HG02623 (cell line): Measurements from ENCODE around the gene F12.
A peak's percentile ranks its signal among the peaks of the same experiment; 100 is the strongest.

Experiments used
- ATAC-seq: cut with Tn5 transposase; IDR thresholded peaks from one replicate; pipeline ENCODE4 v1.9.1; 2021; ENCODE audit warnings: moderate library complexity; ENCODE audit not compliant: unreplicated experiment

Gene F12

DNA sequence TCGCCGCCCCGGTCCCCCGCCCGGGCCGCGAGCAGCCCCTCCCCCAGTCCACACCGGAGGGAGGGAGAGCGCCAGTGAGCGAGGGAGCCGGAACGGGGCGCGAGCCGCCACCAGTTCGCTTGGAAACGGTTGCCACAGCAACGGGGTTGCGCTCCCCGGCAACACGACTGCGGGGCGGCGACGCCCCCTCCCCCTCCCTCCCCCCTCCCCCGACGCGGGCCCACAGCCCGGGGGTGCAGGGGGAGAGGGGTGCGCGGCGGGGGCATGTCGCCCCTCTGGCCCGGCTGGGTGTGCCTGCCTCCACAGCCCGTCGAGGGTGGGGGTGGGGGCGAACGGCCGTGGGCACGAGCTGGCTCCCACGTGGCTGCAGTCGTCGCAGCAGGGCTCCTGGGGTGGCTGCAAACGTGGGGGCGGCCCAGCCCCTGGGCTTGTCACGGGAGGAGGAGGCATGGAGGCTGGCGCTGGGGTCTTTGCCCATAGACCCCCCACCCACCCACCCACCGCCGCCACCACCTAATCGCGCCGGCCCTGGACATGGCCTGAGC, 37.8 kb upstream of the F12 start:
- ATAC-seq = peak; percentile 17

DNA sequence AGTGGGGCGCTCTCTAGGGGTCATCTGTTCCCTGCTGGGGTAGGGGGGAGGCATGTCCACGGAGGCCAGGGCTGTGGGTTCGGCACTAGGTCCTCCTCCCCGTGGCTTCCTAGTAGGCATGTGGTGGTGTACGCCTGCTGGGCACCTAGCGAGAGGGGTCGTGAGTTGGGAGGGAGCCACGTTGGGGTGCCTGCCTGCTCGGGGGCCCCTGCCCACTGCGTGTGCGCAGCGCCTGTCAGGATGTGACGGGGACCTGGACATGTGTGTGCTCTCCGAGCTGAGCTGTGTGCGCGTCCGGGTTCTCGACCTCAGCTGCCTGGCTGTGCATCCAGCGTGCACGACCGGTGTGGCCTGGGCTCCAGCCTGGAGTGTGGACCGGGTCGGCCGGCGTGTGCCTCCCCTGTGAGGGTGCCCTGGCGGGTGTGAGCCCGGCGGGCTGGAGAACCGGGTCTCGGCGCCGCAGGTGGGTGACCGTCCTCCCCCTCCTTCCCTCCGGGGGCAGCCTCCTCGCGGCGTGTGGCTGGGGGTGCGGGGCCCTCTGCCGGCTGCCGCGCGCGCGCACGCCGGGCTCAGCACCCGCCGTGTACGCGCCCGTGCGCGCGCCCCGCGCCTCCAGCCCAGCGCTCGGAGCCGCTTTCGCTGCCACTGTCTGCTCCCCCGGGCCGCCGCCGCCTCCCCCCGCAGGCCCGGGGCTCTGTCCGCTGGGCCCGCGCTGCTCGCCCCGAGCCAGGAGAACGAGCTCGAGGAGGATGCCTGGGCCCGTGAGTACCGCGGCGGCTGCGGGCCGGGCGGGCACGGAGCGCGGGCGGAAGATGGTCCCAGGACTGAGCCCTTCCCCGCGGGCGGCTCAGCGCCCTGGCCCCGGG, 37.1 kb upstream of the F12 start, which contains the start of gene PRR7:
Gene PRR7, plus strand, starts transcription at position 615 of the 866 bp plus-strand sequence. CDS start 8,254 bp downstream, outside the sequence.
- peak; percentile 42 for ATAC-seq

DNA sequence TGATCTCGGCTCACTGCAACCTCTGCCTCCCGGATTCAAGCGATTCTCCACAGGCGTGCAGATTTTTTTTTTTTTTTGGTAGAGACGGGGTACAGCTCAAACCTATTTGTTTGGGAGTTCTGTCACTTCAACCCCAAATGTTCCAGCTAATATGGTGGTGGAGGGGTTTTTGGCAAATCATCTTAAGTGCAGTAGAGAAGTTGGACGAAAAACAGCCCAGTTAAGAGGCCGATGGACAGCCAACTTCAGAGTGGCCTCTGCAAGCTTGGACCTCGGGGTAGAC, 36.5 kb upstream of the F12 start:
- no peak for ATAC-seq

DNA sequence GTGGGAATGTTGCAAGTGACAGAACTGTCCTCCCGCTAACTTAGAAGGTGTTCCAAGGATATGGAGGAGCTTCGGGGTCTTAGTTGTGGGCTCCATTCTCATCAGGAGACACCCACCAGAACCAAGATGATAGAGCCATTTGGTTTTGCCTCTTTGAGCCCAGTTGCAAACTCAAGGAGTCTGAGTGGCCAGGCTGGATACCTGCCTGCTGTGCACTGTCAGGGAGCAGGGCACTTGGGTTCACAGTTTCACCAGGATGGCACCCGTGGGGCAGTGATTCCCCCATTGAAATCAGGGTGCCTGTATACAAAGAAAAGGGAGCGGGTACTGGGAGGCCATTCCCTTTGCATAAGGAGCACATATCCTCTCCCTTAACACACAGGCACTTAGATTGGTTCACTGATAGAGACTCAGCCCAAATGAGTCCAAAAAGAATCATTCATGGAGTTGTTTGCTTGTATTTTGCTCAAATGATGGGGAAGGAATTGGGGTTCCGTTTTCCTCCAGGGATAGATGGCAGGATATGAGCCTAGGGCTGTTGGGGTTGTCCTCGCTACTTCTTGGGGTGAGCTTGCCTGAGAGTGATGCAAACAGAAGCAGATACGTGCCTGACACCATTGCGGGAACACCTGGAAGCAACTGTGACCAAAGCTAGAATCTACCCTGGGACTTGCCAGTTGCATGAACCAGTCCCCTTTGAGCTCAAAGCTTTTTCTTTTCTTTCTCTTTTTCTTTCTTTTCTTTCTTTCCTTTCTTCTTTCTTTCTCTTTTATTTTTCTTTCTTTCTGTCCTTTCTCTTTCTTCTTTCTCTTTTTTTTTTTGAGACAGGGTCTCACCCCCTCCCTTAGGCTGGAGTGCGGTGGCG, 35.9 kb upstream of the F12 start:
- no peak for ATAC-seq

DNA sequence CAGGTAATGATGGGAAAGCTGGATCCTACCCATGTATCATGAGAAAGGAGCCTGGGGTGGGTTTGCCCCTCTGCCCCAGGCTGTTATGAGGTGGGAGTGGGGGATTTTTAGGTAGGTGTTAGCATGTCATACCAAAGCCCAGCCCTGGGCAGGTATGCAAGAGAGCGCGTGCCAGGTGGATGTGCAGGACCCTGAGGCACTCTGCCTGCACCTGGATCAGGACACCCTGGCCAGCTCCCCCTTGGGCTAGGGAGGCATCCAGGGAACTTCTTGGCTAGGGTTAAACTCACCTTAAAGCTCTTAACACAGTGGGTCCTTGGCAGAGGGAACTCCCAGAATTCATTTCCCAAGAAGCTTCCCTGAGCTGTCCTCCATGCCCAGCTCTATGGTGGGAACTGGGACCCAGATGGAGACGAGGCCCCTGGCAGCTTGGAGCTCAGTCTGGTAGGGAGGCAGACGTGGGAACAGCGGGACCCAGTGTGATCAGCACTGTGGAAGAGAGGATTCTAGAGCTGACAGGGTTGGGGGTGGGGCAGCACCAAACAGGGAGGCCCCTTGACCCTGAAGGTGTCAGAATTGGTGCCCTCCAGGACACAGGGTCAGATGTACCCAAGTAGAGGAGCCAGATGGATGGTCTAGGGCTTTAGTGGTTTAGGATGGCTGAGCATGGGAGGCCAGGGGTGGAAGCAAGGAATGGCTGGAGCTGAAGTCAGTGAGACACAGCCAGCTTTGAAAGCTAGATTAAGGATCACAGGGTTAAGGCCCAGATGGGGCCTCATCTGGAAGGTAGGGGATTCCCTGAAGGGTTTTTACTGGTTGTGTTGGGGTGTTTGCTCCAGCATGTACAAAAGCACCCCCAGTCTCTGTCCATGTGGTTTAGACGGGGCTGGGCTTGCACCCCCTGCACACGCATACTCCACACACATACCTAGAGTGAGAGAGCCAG, 35.0 kb upstream of the F12 start:
- no peak for ATAC-seq

DNA sequence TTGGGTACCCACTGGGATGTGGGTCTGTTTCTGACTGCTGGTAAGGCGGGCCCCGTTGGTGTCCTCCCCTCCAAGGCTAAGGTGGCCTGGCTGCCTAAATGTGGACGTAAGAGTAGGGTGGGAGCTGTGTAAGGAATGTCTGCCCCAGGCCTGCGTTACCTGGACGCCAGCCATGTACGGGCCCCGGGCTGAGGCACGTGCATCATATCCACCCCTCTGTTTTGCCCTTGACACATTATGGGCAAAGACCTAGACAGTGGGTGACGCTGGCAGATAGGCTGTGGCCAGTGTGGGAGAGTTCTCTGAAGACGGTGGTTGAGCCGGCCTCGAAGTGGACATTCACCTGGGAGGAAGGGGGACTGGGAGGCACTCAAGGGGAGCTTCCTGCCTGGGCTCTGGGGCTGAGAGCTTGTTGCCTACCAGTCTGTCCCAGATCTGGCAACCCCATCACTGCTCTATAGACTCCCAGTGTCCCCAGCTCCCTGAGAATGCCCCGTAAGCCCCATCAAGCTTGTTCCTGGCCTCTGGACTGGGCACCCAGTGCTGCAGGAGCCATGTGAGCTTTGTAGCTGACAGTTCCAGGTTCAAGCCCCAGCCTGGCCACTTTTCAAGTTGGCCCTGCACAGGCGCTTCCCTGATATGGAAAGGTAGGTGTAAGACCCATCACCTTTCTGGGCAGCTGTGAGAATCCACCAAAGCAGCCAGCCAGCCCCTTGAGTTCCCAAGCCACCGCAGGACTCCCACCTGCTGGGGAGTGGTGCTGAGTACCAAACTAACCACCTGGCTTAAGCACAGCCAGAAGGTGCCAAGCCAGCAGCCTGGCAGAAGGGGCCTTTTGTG, 34.0 kb upstream of the F12 start:
- no peak for ATAC-seq

DNA sequence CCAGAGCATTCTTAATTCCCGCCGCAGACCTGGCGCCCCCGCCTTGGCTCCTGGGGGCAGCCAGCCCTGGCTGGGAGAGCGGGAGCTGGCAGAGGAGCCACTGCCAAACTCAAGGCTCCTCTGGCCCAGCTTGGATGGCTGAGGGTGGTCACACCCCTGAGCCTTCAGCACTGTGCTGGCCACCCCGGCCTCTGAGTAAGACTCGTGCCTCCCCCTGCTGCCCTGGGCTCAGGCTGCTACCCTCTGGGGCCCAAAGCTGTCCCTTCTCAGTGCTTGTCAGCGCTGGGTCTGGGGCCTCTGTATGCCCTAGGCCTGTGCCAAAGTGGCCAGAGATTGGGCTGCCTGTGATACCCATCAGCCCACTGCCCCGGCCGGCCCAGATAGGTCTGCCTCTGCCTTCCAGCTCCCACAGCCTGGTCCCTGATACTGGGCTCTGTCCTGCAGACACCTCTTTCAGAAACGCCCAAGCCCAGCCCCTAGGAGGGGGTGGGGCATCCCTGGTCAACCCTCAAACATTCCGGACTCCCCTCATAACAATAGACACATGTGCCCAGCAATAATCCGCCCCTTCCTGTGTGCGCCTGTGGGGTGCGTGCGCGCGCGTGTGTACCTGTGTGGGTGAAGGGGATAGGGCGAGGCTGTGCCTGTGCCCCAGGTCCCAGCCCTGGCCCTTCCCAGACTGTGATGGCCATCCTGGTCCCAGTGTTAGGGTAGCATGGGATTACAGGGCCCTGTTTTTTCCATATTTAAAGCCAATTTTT, 32.9 kb upstream of the F12 start:
- ATAC-seq = no peak

DNA sequence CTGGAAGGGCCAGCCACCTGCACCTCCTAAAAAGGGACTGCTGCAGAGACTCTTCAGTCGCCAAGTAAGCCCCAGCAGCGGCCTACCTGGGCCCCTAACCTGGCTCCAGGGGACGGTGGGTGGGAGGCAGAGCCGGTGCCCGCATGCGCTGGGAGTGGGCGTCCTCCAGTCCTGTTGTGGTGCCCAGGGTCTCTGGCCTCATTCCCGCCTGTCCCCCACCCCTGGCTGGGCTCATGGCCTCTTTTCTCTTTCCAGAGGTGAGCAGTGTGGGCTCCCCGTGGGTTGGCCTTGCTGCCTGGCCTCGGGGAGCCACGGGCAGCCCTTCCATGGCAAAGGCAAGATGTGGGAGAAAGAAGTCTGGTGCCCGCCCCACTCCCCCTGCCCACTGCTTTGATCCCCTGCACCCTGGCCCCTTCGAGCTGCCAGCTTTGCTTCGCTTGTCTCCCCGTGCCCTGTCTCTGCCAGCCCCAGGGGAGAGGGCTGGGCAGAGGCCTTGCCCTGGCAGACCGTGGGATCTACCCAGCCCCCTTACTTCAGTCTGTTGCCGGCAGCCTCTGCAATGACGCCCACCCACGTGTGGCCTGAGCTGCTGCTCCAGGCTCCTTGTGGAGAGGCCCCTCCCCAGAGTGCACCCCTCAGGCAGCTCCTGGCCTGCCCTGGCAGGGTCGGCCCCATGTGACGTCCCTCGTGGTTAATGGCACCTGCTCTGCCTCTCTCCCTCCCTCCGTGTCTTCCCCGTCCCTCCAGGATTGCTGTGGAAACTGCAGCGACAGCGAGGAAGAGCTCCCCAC, 31.8 kb upstream of the F12 start:
- no peak for ATAC-seq

DNA sequence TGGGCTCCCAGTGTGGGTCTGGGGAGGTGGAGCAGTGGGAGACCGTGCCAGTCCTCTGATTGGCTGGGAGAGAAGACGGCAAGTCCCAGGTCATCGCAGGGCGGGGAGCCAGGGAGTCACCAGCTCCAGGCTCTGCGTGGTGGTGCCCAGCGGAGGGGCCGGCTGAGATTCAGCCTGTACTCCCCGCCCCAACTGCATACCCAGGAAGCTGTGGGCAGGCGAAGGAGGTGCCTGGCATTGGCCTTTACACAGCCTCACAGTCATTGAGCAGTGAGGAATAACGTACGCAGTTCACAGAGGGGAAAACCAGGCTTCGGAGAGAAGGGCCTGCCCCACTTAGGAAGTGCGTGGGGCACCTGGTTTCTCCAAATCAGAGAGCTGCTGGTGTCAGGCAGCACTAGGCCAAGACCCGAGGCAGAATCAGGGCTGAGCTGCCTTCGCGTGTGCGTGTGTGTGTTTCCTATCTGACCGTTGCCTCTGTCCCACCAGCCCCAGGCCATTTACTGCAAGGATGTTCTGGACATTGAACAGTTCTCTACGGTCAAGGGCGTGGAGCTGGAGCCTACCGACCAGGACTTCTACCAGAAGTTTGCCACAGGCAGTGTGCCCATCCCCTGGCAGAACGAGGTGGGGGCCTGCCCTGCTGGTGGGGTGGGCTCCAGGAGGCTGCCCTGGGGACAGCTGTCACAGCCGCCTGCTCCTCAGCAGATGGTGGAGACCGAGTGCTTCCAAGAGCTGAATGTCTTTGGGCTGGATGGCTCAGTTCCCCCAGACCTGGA, 31.0 kb upstream of the F12 start:
- no peak for ATAC-seq

DNA sequence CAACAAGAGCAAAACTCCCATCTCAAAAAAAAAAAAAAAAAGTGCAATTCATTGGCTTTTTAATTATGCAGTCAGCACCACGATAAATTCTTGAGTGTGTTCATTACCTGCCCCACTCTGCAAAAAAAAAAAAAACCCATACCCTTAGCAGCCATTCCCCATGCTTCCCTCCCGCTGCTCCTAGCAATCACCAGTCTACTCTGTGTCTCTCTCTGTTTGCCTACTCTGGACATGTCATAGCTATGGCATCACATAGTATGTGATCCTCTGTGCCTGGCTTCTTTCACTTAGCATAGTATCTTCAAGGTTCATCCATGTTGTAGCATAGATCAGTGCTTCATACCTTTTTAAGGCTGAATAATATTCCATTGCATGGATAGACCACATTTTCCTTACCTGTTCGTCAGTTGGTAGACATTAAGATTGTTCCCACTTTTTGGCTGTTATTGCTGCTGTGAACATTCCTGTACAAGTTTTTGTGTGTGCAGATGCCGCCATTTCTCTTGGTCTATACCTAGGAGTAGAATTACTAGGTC, 30.2 kb upstream of the F12 start:
- ATAC-seq = no peak

DNA sequence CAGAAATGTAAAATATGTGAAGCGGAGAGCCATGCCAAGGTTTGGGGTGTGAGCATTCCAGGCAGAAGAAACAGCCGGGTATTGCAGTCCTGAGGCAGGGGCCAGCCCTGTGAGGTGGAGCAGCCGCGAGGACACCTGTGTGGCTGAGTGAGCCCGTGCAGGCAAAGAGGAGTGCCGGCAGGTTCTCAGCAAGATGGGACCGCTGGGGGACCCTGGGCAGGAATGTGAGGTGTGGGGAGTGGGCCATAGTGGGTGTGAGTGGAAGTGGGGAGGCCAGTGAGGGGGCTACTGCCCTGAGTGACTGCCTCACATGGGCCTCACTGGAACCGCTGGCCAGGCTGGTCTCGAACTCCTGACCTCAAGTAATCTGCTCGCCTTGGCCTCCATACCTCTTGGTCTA, 29.1 kb upstream of the F12 start:
- no peak for ATAC-seq

DNA sequence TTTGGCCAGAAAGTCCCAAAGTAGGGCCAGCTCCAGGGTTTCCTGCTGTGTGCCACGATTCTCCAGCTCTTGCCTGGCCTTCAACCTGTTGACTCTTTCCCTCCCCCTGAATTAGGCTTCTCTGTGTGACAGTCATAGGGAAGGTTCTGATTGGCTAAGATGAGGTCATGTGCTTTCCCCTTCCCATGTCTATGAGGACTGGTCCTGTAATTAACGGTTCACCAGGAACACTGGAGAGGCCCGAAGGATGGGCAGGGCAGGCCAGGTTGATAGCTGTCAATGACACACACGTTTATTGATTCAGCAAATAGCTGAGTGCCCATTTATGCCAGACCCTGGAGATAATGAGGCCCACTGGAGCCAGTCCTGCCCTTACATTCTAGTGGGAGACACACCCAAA, 28.3 kb upstream of the F12 start:
- no peak for ATAC-seq

DNA sequence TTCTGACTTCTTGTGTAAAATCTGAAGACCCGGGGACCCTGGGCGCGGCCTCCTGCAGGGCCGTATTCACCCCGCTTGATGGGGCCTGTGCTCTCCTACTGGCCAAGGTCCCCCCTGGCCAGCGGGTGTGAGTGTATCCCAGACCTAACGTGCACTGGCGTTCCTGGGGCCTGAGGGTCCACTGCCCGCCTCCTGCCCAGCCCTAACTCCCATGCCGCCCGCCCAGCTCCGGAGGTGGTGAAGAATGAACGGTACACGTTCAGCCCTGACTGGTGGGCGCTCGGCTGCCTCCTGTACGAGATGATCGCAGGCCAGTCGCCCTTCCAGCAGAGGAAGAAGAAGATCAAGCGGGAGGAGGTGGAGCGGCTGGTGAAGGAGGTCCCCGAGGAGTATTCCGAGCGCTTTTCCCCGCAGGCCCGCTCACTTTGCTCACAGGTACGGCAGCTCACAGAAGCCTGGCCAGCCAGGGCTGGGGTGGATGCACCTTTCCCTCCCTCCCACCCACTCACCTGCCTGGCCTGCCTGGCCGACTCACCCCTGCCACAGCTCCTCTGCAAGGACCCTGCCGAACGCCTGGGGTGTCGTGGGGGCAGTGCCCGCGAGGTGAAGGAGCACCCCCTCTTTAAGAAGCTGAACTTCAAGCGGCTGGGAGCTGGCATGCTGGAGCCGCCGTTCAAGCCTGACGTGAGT, 26.6 kb upstream of the F12 start:
- no peak for ATAC-seq

DNA sequence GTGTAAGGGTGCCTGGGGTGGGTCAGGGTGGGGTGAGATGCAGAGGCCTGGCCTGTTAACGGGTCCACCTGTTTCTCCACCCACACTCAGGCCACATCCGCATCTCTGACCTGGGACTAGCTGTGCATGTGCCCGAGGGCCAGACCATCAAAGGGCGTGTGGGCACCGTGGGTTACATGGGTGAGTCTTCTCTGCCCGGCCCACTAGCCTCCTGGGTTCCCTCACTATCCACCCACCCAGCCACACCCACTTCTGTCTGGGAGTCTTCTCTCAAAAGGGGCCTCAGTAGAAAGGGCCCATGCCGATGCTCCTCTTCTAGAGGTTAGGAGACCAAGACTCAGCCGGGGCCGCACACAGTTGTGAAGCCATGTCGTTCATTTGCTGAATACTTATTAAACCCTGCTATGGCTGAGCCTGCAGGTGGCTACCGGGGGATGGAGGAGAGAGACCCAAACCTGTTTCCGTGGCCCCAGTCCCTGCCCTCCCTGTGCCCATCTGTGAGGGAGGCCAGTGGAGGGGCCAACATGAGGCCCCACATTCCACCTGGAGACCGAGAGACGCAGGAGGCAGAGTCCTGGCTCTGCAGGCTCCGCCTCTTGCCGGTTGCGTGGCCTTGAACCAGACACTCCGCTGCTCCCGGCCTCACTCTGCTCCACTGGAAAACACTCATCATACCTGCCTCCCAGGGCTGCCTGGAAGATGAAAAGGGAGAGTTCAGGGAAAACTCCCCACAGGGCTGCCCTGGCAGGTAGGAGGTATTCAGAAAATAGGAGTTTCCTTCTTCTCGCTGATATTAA, 25.8 kb upstream of the F12 start:
- no peak for ATAC-seq

DNA sequence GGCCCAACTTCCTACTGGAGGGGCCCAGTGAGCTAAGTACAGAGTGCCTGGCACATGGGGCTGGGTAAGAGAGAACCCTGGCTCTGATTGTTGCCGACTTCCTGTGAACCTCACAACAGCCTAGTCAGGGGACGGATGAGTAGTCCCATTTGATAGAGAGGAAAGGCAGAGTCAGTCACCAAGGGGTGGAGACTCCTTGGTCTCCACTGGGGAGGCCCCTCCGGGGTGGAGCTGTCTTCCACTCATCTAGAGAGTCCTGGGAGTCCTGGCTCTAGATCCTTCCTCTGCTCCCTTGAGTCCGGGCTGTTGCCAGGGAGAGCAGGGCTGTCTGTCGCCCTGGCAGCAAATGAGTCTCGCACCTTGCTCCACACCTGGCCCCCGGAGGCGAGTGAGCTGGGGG, 25.1 kb upstream of the F12 start:
- ATAC-seq = no peak

DNA sequence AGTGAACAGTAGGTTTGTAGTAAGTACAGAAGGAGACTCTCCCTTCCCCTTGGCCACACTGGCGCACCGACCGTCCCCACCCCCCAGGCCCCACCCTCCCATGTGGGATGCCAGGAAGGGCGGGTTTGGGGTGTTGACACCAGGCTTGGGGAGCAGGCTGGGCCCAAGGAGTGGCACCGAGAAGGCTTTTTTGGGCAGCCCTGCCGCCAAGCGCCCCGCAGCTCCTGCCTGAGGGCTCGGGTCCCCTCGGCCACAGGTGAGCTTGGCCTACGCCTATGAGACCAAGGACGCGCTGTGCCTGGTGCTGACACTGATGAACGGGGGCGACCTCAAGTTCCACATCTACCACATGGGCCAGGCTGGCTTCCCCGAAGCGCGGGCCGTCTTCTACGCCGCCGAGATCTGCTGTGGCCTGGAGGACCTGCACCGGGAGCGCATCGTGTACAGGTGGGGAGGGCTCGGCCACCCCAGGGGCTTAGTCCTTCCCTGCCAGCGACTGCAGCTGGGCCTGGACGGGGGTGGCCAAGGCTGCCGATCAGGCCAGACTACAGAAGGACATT, 24.4 kb upstream of the F12 start:
- ATAC-seq = no peak
